Kidney glomerular epithelial cell (primary cell): ENCODE results near the gene SYNE1.
"Not testable (repeated sequence)": the region's sequence is repeated elsewhere in the genome, so short reads cannot be mapped to it uniquely, and the experiment has no call there.

Source experiments
- DNase-seq: peaks from one replicate; lab custom pipeline; 2025; lab: John Stamatoyannopoulos, UW

Gene SYNE1

GRCh38 chr6:152368751-152369624, 268.2 kb downstream of the SYNE1 start:
- no peak for DNase-seq

- DNase-seq: no peak
These were observed 272.3 kb downstream of the SYNE1 start for GRCh38 chr6:152364866-152365265.

GRCh38 chr6:152360034-152360433, 277.1 kb downstream of the SYNE1 start:
- no peak for DNase-seq

- no peak for DNase-seq
These were observed 280.5 kb downstream of the SYNE1 start for GRCh38 chr6:152356662-152357061.

GRCh38 chr6:152356016-152356415, 281.1 kb downstream of the SYNE1 start:
- DNase-seq: no peak

- DNase-seq: no peak
These were observed 282.0 kb downstream of the SYNE1 start for GRCh38 chr6:152355166-152355565.

GRCh38 chr6:152353440-152353839, 283.7 kb downstream of the SYNE1 start:
- DNase-seq: no peak

GRCh38 chr6:152351742-152352141, 285.4 kb downstream of the SYNE1 start:
- DNase-seq: no peak

GRCh38 chr6:152351110-152351509, 286.1 kb downstream of the SYNE1 start:
- DNase-seq: no peak

- DNase-seq: no peak
These were observed 289.0 kb downstream of the SYNE1 start for GRCh38 chr6:152348116-152348515.

GRCh38 chr6:152343735-152344360, 293.3 kb downstream of the SYNE1 start:
- no peak for DNase-seq

- DNase-seq: no peak
These were observed 295.6 kb downstream of the SYNE1 start for GRCh38 chr6:152341596-152341995.

- no peak for DNase-seq
These were observed 298.6 kb downstream of the SYNE1 start for GRCh38 chr6:152338335-152339125.

- DNase-seq: no peak
These were observed 302.6 kb downstream of the SYNE1 start for GRCh38 chr6:152334555-152334954.

- DNase-seq: no peak
These were observed 306.2 kb downstream of the SYNE1 start for GRCh38 chr6:152330961-152331360.

- no peak for DNase-seq
These were observed 307.3 kb downstream of the SYNE1 start for GRCh38 chr6:152329638-152330448.

- DNase-seq: not testable (repeated sequence)
These were observed 309.0 kb downstream of the SYNE1 start for GRCh38 chr6:152328200-152328599.

- DNase-seq: no peak
These were observed 313.8 kb downstream of the SYNE1 start for GRCh38 chr6:152323376-152323775.

- no peak for DNase-seq
These were observed 318.9 kb downstream of the SYNE1 start for GRCh38 chr6:152318278-152318677.

GRCh38 chr6:152316024-152316423, 321.1 kb downstream of the SYNE1 start:
- no peak for DNase-seq

- no peak for DNase-seq
These were observed 322.7 kb downstream of the SYNE1 start for GRCh38 chr6:152314483-152314832.
